ENCODE measurements around the gene ANTXRL. TPM values are rescaled to one million over a fixed set of nuclear protein-coding genes. Genes with fewer than 3 reads are reported as not detected.
"Not testable (repeated sequence)": the region's sequence is repeated elsewhere in the genome, so short reads cannot be mapped to it uniquely, and the experiment has no call there.

The ANTXRL gene
- total RNA-seq (2014; rRNA removed; shearing (Covaris generic)), result 1.6 TPM in 1 of 2 replicates, not detected in the other

DNA sequence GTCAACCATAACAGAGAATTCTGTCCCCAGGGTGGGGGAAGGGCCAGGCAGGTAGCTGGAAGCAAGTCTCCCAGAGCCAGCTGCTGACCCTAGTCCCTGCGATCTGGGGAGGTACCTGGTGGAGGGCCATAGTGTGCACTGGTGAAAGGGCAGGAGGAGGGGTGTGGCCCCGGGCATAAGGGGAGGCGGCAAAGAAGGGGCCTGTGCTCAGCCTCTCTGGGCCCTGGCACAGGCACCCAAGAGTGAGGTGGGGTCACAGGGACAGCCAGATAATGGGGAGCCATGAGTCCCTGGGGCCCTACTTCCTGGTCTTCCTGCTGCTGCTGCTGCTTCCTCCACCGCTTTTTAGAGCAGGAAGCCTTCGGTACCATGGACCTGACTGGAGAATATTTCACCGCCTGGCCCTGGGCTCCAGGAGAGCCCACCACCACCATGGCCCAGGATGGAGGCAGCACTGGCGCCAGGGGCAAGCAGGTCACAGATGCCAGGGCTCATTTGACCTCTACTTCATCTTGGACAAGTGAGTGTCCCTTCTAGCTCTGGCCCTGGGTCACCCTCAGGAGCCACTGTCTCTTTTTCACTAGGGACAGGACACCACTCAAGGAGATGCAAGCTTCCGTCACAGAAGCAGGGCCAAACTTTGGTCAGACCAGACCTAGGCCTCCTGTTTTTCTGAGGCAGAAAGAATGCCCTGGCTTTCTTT lies at the start of gene ANTXRL:
ANTXRL (plus strand) TSS at position 7 of the 703 bp plus-strand sequence; CDS start at position 273, 266 bp downstream.
- no peak for DNase-seq (ENCODE audit: low read depth)

DNA sequence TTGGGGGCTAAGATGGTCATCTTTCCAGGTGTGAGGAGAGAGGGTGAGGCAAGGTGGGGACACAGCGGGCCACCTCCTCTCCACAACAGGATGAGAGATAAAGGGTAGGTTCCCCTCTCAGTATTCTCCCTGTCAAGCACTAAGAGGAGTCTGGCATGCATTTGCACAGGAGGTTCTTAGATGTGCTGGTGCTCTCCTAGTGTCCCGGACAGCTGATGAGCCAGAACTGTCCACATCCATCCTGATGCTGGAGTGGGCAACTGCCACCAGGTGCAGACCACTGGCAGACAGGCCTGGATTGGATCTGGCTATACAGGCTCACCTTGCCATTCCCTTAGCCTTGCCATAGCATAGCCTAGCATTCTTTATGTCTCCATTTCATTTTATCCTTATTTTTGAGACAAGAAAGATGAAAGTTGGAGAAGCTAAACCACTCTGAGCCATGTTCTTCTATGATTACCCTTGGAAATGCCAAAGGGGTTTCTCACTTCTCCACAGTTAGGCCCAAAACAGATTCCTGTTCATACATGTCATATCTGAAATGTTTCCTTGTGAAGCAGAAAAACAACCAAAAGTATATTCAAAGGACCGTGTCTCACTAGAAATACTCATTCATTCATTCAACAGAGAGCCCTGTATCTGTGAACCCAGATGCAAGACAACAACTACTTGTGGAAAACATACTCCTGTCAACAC lies 48.8 kb upstream of the ANTXRL start:
- no peak for DNase-seq (ENCODE audit: low read depth)

DNA sequence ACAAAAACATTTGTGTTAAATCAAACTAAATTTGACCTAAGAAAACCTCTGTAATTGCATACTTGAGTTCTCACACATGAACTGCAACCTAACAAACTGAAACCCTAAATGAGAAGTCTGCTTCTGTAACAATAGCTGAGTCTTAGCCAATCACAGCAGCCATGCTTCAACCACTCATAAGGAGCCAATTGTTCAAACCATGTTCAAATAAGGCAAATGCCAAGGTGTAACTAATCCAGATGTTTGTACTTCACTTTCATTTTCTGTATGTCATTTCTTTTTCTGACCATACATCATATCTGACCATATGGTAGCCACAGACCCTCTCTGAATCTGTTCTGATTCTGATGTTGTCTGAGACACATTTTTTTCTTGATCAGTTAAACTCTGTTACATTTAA lies 47.5 kb upstream of the ANTXRL start:
- DNase-seq (ENCODE audit: low read depth), result no peak

DNA sequence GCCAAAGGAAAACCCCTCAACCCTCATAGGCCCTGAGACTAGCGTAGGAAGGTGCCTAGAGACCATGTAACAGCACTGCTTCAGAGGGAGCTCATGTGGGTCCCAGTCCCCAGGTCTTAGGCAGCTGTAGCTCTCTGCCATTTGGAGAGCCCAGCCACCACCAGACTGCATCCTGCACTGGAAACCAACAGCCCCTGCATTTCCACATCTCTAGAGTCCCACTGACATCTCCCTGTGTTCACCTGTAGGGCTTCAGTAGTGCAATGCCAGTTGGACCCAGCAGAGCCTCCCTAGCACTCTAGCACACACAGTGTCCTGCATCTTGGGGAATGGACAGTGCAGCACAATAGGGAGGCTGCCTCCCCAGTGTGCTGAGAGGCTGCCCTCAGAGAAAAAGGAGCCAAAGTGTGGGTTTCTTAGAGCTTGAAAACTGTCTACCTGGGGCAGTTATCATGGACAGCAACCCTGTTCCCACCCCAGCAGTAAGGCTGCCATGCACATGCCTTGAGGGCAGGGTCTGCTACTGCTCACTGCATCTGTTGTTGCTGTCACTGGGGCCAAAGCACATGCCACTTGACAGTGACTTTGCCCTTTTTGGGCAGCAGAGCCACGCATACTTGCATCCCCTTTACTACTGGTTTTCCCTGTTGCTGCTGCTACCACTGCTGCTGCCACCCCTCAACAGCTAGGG lies 46.7 kb upstream of the ANTXRL start:
- no peak for DNase-seq (ENCODE audit: low read depth)

DNA sequence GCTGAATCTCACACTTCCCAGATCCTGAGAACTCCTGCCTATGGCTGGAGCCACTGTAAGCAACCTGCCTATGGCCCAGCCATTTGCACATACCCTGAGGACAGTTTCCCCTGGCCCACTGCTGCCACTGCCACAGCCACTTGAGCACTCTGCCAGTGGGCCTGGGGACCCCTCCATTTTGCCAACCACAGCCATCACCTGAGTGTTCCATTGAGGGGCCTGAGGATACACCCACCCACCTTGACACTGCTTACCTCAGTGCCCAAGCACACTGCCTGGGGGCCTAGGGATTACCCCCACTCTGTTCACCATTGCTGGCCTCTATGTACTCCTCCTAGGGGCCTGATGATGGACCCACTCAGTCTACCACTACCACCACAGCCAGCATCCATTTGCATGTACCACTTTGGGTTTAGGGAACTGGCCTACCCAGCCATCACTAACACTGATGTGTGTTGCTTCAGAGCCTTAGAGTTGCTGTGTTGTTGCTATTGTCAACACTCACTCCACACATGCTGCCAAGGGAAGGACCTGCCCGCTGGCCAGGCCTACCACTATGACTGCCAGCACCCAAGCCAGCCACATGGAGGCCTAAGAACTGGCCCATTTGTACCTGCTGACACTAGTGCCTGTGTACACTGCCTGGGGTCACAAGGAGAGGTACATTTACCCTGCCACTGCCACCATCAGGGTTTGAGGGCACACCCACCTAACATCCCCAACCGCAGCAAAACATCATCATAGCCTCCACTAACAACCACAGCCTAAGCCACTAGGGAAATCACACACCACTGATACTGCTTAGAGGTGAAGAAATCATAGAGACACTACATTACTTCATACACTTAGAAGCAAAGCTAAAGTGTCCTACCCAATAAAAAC lies 45.9 kb upstream of the ANTXRL start:
- DNase-seq (ENCODE audit: low read depth), result no peak

DNA sequence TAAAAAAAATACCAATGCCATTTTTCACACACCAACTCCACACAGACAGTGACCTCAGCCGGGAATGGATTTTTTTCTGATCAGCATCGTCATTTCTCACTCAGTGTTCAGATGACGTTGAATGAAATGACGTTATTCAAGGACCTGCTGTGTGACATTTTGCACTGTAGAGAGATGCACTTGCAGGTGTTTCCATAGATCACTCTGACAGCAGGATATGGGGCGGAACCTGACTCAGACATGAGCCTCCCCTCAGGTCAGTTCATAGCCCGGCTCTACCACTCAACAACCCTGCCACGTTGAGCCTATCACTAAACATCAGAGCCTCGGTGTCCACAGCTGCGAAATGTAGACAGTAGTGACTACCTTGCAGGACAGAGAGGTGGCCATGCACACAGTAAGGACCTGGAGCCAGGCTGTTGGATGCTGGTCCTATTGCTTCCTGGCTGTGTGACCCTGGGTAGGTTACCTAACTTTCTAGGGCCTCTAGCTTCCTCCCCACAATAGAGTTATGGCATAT lies 41.4 kb upstream of the ANTXRL start:
- DNase-seq (ENCODE audit: low read depth), result no peak

DNA sequence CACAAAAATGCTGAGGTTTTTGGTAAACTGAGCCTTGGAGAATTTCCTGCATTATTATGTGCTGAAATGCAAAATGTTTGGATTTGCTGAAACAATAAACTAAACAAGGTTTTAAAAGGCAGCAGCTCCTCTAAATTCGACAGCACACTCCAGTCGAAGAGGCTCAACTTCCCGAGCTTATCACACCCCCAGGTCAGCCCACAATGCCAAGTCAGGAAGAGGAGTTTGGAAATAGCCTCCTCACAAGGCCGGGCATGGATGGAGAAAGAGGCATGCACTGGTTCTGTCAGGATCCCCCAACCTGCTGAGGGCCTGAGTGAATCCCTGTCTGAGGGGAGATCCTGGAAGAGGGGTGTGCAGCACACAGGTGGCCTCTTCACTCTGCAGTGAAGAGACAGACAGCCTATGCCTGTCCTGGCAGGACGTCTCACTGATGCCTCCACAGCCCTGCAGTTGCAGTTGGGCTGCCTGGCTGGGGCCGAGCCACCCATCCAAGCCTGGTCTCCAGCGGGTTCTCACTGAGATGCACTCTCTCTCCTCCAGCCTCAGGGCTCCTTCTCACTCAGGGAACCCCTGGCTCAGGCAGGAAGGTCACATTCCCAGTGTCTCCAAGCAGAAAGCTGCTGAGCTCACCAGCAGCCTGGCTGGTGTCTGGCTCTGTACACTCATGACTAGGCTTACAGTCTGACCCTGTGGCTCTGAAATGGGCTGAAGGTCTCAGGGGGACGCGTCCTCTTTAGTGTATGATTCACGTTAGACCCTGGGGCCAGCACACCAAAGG lies 40.2 kb upstream of the ANTXRL start:
- DNase-seq (ENCODE audit: low read depth), result not testable (repeated sequence)

DNA sequence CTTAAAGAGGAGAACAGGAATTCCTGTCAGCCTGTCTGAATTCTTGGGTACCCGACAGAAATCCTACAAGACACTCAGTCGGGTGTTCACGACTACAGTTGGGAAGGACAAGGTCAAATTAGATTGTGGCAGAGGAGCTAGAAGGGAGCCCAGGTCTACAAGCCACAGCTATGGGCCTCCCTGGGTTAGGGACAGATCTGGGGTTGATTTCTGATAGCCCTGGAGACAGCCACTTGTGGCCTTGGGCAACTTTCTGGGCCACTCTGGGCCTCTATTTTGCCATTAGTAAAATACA lies 39.7 kb upstream of the ANTXRL start:
- DNase-seq (ENCODE audit: low read depth), result no peak

DNA sequence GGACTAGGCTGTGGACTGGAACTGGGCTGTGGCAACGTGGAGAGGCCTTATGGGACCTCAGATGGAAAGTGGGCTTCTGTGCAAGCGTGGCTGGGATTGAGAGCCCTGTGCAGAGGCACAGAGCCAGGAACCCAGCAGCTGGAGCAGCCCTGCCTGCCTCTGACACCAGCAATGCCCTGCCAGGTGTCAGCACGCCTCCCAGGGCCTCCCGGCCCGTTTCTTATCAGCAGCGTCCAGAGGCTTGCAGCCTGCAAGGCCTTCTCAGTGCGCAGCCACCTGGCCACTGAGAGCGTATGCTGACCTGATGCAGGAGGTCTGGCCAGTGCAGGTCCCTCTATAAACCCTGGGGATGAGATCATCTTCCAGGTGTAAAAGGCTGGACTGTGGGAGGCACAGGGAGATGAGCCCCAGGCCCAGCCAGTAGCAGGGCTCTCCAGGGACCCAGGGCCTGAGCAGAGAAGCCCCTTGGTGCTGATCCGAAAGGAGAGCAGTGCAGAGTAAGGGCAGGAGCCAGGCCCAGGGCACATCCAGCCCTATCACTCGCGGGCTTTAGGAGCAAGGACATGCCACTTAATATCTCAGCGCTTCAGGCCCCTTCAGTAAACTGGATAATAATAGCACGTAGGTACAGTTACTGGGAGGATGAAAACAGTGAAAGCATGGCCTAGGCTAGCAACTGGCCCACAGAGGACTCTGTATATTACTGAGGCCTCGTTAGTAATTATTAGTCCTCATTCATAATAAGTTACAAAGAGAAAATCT lies 38.8 kb upstream of the ANTXRL start:
- DNase-seq (ENCODE audit: low read depth), result no peak

DNA sequence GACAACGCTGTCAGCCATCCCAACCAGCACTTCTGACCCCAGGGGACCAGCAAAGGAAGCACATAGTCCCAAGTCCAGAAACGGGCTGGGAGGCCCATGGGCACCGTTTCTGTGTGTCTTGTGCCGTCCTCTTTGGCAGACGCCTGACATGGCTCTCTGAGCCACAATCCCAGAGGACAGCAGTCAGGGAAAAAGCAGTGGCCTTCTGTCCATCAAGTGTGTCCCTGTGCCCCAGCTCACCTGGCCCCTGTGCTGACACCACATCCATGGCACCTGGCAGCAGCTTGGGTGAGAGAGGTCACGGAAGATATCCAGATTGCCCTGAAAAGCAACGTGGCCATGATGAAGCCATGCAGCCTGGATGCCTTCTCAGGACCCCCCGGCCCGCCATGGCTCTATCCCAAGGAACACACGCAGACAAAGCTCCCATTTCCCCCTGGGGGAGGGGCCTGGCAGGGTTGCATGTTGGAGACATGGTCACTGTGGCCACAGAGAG lies 38.1 kb upstream of the ANTXRL start:
- DNase-seq (ENCODE audit: low read depth), result no peak

DNA sequence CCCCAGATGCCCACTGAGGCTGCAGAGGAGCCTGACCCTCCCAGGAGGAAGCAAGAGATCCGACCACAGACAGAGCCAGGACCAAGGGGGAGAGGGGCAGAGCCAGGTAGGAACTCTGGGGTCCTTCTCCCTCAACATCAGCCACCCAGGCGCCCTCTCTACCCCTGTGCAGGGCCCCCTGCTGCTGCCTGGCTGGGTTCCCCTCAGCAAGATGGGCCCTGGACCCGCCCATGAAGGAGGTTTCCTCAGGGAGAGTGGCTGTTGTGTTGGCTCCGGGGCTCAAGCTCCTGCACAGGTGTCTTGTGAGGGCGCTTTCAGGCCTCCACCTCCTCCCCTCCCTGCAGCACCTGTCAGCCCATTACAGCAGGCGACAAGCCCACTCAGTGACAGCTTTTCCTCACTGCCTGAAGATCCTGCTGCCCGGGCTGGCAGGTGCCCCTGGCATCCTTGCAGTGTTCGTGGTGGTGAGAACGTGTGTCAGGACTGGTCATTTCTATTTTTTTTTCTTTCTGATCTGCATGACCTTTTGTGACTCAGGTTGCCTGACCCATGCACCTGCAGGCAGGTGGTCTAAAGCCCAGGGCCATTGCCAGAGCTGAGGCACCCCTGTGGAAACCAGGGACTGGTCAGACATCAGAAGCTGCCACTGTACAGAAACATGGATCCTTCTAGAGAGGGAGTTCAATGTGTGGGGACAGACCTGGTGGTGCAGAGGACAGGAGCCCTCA lies 37.0 kb upstream of the ANTXRL start:
- DNase-seq (ENCODE audit: low read depth), result not testable (repeated sequence)

DNA sequence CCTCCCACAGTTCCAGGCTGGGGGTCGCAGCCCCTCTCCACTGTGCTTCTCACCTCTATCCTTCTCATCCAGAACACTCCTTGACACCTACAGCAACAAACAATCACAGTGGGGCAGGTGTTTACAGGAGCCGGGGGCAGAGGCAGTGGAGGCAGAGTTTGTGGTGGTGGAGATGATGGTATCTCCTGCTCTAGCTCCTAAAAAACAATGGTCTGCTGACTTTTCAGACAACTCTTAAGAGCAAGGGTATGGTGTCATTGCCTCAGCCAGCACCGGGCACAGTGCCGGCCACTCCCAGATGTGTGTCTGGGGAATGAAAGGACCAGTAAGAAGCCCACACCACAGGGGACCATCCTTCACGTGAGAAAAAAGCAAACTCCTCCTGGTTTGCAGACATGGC lies 36.3 kb upstream of the ANTXRL start:
- DNase-seq (ENCODE audit: low read depth), result no peak

DNA sequence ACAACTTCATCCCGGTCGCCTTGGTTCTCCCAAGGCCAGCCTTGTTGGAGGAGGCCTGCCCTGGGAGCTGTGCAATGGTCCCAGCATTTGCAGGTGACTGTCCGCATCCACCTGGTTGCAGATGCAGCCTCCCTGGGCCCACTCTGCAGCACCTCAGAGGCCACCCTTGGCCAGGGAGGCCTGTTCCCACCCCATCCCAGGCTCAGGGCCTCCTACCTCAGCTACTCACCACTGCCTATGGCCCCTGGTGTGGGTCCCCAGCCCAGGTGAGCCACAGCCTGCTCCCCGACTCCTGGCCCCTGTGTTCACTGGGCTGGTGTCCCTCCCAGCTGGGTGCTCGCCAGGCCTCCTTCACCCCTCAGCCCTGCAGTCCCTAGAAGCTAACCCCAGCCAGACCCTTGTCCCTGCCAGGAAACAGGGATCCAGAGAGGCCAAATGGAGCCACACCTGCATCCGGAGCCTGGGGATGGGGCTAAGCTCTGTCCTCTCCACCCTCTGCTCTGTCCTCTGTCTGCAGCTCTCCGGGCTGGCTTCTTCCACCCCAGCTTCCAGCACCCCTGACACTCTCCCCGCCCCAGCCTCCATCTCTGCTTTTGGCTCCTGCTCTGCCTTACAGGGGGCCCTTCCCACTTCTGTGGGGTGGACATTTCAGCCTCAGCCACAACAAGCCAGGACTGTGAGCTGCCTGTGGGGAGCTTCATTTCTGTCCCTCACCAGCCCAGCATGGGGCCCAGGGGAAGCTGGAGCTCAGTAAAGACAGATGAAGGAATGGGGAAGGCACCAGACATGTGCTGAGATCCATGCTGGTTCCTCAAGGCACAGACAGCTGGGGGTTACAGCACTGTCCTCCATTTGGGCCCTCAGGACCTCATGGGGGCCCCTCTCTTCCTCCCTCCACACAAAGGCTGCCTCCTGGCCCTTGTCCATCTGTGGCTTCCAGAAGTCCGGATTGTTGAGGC lies 35.6 kb upstream of the ANTXRL start:
- DNase-seq (ENCODE audit: low read depth), result no peak

DNA sequence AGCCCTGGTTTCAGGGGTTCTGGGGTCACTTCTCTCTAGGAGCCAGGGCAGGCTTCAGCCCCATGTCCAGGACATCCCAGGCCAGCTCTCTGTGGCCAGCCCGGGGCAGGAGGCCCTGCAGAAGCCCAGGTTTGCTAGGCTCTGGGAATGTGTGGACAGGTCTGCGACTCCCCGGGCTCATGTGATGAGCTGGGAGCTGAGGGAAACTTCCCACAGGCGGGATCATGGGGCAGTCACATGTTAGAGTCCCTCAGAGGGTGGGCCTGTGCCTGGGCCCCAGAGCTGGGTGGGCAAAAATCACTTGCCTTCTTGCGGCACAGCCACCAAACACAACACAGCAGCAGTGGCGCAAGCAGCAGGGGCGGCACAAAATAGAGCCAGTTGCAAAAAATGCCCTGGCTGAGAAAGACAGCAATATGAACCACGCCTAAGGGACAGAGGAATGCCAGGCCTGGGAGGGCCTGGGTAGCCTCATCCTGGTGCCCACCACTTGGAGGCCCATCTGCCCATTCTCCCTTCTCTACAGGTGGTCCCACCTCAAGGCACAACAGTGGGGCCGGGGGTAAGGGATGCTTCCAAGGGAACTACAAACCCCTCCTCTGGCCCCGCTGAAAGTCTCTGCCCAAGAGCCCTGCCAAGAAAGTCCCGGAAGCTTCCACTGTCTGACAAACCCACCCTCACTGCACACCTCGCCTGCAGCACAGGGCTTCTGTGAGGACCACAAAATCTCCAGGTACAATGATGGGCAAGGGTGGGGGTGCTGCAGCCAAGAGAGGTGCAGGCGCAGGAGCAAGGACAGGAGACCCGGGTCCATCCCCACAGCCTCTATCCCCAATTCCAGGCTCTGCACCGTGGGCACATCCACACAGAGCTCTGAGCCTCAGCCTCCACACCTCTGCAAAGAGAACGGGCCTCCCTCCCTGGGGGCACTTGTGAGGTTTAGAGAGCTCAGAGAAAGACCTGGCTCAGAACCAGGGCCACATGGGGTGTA lies 34.6 kb upstream of the ANTXRL start:
- no peak for DNase-seq (ENCODE audit: low read depth)

DNA sequence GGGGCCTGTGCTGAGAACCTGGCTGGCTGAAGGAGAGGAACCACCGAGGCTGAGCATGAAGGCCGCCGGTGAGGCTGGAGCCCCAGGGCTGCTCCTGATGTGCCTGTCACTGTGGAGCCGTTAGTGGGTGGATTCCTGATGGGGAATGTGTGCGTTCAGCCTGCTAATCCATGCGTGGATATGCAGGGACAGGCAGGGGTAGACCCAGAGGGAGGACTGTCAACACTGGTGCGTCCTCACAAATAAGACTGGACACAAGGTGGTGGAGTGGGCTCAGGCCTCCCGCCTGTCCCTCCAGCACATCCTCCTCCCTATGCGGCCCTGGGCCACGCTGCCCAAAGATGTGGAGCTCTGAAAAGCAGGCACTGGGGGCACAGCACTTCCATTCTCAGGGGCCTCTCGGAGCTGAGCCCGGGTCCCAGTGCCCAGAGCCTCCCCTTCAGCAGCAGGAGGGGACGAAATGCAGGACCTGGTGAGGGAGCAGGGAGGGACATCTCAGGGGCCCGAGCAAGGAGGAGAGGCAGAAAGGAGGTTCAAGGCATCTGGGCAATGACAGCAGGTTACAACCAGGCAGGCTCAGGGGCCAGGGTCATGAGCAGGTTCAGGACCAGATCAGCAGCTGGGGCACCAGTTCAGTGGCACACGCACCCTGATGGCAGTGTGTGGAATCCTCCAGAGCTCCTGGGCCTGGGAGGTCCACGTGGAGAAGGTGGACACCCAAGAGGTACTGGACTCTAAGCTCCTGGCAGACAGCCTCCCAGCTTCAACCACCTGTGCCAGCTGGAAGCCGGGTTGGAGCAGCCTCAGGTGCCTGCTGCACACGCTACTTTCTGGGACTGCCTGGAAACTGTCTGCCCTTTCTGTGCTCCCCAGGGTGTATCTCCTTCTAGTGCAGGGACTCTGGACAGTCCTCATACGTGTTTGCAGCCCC lies 33.5 kb upstream of the ANTXRL start:
- DNase-seq (ENCODE audit: low read depth), result no peak

DNA sequence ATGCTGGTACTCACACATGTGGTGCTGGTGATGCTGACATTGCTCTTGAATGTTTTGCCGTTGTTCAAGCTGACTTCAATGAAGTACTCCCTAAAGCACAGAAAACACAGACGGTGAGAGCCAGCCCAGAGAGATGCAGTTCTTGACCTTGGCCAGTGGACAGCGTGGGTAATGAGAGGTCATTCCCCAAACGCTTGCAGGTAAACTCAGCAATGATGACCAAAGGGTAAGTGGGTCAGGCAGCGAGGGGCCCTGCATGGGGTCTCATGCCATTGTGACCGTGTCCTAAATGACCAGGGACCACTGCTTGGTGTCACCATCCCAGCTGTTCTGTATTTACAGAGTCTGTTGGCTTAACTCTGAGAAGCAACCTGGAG lies 32.8 kb upstream of the ANTXRL start:
- no peak for DNase-seq (ENCODE audit: low read depth)

All from M059J (cell line).